ENCODE results near the gene RFT1. TPM values are rescaled to one million over a fixed set of nuclear protein-coding genes. Genes with fewer than 3 reads are reported as not detected.

RFT1 gene
- total RNA-seq, 4 donors from 2014 or later = 6.8 to 10.3 (median 9.0) TPM

GRCh38 chr3:53092942-53093341 lies 37.3 kb downstream of the RFT1 start:
- intact Hi-C loops (cut with DNase I) = no loop called here
- Histone ChIP-seq H3K4me3 (no peak overlapping the region), H3K27ac (replicated peaks in 1 of 4) (no peak overlapping the region), H3K4me1 (peaks cover 0 to 6% (median 0%) of the 10 kb centered on the region in 4 donors), H3K36me3 (peaks cover 27 to 99% (median 75%) of the 10 kb centered on the region in 4 donors), H3K9me3 (no peaks in the 10 kb centered on the region), H3K27me3 (no peaks in the 10 kb centered on the region)
- WGBS = 75% methylated on average over 2 of the region's 2 CpGs
- no peak for DNase-seq (ENCODE audit: extremely low spot score)
- TF ChIP-seq EP300 (IDR thresholded peaks at IDR 0.05) = no peak
- no peak for TF ChIP-seq POLR2A (IDR thresholded peaks at IDR 0.05; ENCODE audit: low read depth)
- TF ChIP-seq POLR2AphosphoS5 (IDR thresholded peaks at IDR 0.05) = no peak

GRCh38 chr3:53092216-53092615 lies 38.0 kb downstream of the RFT1 start:
- DNase-seq (ENCODE audit: extremely low spot score) = no peak
- Histone ChIP-seq H3K36me3 (peaks cover 27 to 97% (median 70%) of the 10 kb centered on the region in 4 donors), H3K27me3 (no peaks in the 10 kb centered on the region), H3K27ac (replicated peaks in 1 of 4) (no peak overlapping the region), H3K9me3 (no peaks in the 10 kb centered on the region), H3K4me1 (peaks cover 0 to 6% (median 0%) of the 10 kb centered on the region in 4 donors), H3K4me3 (no peak overlapping the region)
- intact Hi-C loops (cut with DNase I) = no loop called here
- no peak for TF ChIP-seq POLR2AphosphoS5 (IDR thresholded peaks at IDR 0.05)
- TF ChIP-seq EP300 (IDR thresholded peaks at IDR 0.05) = no peak
- no peak for TF ChIP-seq POLR2A (IDR thresholded peaks at IDR 0.05; ENCODE audit: low read depth)
- no peak for TF ChIP-seq CTCF (IDR thresholded peaks at IDR 0.05)
- WGBS = 97% methylated on average over 11 of the region's 11 CpGs

GRCh38 chr3:53091011-53091410 lies 39.2 kb downstream of the RFT1 start:
- Histone ChIP-seq H3K4me3 (no peak overlapping the region), H3K27ac (replicated peaks in 1 of 4) (no peak overlapping the region), H3K9me3 (no peaks in the 10 kb centered on the region), H3K27me3 (no peaks in the 10 kb centered on the region), H3K36me3 (peaks cover 27 to 92% (median 66%) of the 10 kb centered on the region in 4 donors), H3K4me1 (peaks cover 0 to 6% (median 0%) of the 10 kb centered on the region in 4 donors)
- 89% methylated on average over 5 of the region's 5 CpGs for WGBS
- DNase-seq (ENCODE audit: extremely low spot score) = no peak
- intact Hi-C loops (cut with DNase I) = no loop called here
- TF ChIP-seq POLR2A (IDR thresholded peaks at IDR 0.05; ENCODE audit: low read depth) = no peak
- no peak for TF ChIP-seq POLR2AphosphoS5 (IDR thresholded peaks at IDR 0.05)
- TF ChIP-seq EP300 (IDR thresholded peaks at IDR 0.05) = no peak
- no peak for TF ChIP-seq CTCF (IDR thresholded peaks at IDR 0.05)

- 71% methylated on average over 6 of the region's 6 CpGs for WGBS
Measured at GRCh38 chr3:53089511-53089910, 40.7 kb downstream of the RFT1 start.

GRCh38 chr3:53085476-53085875 lies 44.8 kb downstream of the RFT1 start:
- Histone ChIP-seq H3K9me3 (no peaks in the 10 kb centered on the region), H3K27ac (replicated peaks in 1 of 4) (no peak overlapping the region), H3K4me3 (no peak overlapping the region), H3K4me1 (peaks cover 6 to 16% (median 14%) of the 10 kb centered on the region in 4 donors), H3K36me3 (peaks cover 0 to 37% (median 13%) of the 10 kb centered on the region in 4 donors), H3K27me3 (no peaks in the 10 kb centered on the region)
- TF ChIP-seq EP300 (IDR thresholded peaks at IDR 0.05) = no peak
- no peak for TF ChIP-seq POLR2A (IDR thresholded peaks at IDR 0.05; ENCODE audit: low read depth)
- TF ChIP-seq CTCF (IDR thresholded peaks at IDR 0.05) = no peak
- TF ChIP-seq POLR2AphosphoS5 (IDR thresholded peaks at IDR 0.05) = no peak
- WGBS = 82% methylated on average over 10 of the region's 10 CpGs
- DNase-seq (ENCODE audit: extremely low spot score) = no peak
- intact Hi-C loops (cut with DNase I) = no loop called here

More at GRCh38 chr3:53089511-53089910, 40.7 kb downstream of the RFT1 start:
- no peak overlapping the region for H3K4me3 ChIP-seq
- peaks cover under 1 to 6% (median 2%) of the 10 kb centered on the region in 4 donors for H3K4me1 ChIP-seq
- no peaks in the 10 kb centered on the region for H3K27me3 ChIP-seq
- no peak for DNase-seq (ENCODE audit: extremely low spot score)
- no peak for TF ChIP-seq POLR2AphosphoS5 (IDR thresholded peaks at IDR 0.05)
- no peak for TF ChIP-seq POLR2A (IDR thresholded peaks at IDR 0.05; ENCODE audit: low read depth)
- TF ChIP-seq EP300 (IDR thresholded peaks at IDR 0.05) = no peak
- TF ChIP-seq CTCF (IDR thresholded peaks at IDR 0.05) = no peak
- intact Hi-C loops (cut with DNase I) = no loop called here
- H3K36me3 ChIP-seq = peaks cover 20 to 77% (median 51%) of the 10 kb centered on the region in 4 donors
- no peaks in the 10 kb centered on the region for H3K9me3 ChIP-seq
- H3K27ac ChIP-seq (replicated peaks in 1 of 4) = no peak overlapping the region

Data from esophagus muscularis mucosa (tissue), 4 donors.